ENCODE results near the gene DNASE2B.
"Not testable (repeated sequence)": the region's sequence is repeated elsewhere in the genome, so short reads cannot be mapped to it uniquely, and the experiment has no call there.

DNASE2B gene

DNA sequence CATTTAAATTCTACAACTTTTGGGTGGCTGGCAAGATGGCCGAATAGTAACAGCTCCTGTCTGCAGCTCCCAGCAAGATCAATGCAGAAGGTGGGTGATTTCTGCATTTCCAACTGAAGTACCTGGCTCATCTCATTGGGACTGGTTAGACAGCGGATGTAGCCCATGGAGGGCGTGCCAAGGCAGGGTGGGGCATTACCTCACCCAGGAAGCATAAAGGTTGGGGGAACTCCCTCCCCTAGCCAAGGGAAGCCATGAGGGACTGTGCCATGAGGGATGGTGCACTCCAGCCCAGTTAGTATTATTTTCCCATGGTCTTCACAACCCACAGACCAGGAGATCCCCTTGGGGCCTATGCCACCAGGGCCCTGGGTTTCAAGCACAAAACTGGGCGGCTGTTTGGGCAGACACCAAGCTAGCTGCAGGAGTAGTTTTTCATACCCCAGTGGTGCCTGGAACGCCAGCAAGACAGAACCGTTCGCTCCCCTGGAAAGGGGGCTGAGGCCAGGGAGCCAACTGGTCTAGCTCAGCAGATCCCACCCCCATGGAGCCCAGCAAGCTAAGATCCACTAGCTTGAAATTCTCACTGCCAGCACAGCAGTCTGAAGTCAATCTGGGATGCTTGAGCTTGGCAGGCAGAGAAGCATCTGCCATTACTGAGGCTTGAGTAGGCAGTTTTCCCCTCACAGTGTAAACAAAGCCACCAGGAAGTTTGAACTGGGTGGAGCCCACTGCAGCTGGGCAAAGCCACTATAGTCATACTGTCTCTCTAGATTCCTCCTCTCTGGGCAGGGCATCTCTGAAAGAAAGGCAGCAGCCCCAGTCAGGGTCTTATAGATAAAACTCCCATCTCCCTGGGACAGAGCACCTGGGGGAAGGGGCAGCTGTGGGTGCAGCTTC is 44.7 kb downstream of the DNASE2B start:
- DNase-seq (ENCODE audit: insufficient read length, low spot score); FAIRE-seq: not testable (repeated sequence)

DNA sequence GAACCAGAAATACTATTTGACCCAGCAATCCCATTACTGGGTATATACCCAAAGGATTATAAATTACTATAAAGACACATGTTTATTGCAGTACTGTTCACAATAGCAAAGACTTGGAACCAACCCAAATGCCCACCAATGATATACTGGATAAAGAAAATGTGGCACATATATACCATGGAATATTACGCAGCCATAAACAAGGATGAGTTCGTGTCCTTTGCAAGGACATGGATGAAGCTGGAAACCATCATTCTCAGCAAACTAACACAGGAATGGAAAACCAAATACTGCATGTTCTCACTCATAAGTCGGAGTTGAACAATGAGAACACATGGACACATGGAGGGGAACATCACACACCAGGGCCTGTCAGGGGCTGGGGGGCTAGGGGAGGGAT is 50.4 kb downstream of the DNASE2B start:
- FAIRE-seq; DNase-seq (ENCODE audit: insufficient read length, low spot score): not testable (repeated sequence)

DNA sequence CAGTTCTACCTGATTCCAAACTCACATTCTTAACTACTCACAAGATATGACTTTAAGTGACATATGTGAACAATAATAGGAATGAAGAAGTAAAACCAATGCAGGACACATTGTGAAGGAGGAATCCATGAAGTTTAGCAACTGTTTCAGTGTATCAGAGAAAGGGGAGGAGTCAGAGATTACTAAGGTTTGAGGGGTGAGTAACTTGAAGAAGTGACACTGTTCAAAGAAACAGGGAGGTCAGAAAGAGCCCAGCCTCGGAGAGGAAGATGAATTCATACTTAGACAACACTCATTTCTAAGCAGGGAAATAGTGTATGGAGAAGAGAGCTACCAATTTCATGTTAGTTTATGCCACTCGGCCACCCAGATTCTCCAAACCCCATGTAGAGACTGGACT is 52.6 kb downstream of the DNASE2B start:
- no peak for DNase-seq (ENCODE audit: insufficient read length, low spot score)
- FAIRE-seq, result no peak

DNA sequence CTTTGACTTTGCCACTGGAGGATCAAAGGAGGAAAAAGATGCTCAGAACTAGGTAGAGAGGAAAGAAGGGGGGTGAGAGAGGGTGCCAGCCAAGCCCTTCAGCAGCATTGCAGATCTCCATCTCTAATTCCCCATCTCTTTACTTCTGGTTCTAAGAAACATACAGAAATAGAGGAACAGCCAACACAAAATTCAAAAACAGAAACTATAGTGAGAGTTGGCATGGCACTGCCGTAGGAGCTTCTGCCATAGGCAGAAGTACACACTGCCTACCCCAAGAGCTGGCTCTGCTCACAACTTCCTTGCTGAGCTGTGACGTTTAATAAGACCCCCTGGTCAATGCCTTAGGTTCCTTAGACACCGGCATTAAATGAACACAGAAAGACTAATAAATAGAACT is 54.2 kb downstream of the DNASE2B start:
- FAIRE-seq (no peak), DNase-seq (ENCODE audit: insufficient read length, low spot score) (no peak)

- DNase-seq (ENCODE audit: insufficient read length, low spot score), result no peak
- FAIRE-seq, result no peak
Observed at GRCh38 chr1:84462118-84462517, 63.8 kb downstream of the DNASE2B start.
